ENCODE data around the gene HACL1.

The HACL1 gene

GRCh38 chr3:15636028-15636709 is 34.8 kb upstream of the HACL1 start:
- H3K4me3 ChIP-seq (ENCODE audit: low read length) = no peak overlapping the region
- no peaks in the 10 kb centered on the region for H3K36me3 ChIP-seq (ENCODE audit: control insufficient read depth, insufficient read depth, low read length)
- no peaks in the 10 kb centered on the region for H3K9me3 ChIP-seq (ENCODE audit: control insufficient read depth, low read length)
- peak overlapping the region; percentile 24 for H3K9ac ChIP-seq (ENCODE audit: low read length)
- peaks cover 12% of the 10 kb centered on the region for H3K4me1 ChIP-seq (ENCODE audit: control insufficient read depth, insufficient read depth, low read length)
- no peaks in the 10 kb centered on the region for H3K27me3 ChIP-seq (ENCODE audit: control insufficient read depth, insufficient read depth, low read length)

GRCh38 chr3:15635121-15635661 is 33.8 kb upstream of the HACL1 start:
- H3K4me1 ChIP-seq (ENCODE audit: control insufficient read depth, insufficient read depth, low read length) = peaks cover 18% of the 10 kb centered on the region
- H3K4me3 ChIP-seq (ENCODE audit: low read length) = no peak overlapping the region
- H3K9me3 ChIP-seq (ENCODE audit: control insufficient read depth, low read length) = no peaks in the 10 kb centered on the region
- no peak overlapping the region for H3K9ac ChIP-seq (ENCODE audit: low read length)
- H3K36me3 ChIP-seq (ENCODE audit: control insufficient read depth, insufficient read depth, low read length) = no peaks in the 10 kb centered on the region
- H3K27me3 ChIP-seq (ENCODE audit: control insufficient read depth, insufficient read depth, low read length) = no peaks in the 10 kb centered on the region

GRCh38 chr3:15634671-15635070 is 33.3 kb upstream of the HACL1 start:
- H3K4me3 ChIP-seq (ENCODE audit: low read length) = no peak overlapping the region
- H3K9ac ChIP-seq (ENCODE audit: low read length) = no peak overlapping the region
- no peaks in the 10 kb centered on the region for H3K36me3 ChIP-seq (ENCODE audit: control insufficient read depth, insufficient read depth, low read length)

GRCh38 chr3:15633766-15634598 is 32.6 kb upstream of the HACL1 start:
- H3K9me3 ChIP-seq (ENCODE audit: control insufficient read depth, low read length) = no peaks in the 10 kb centered on the region
- H3K36me3 ChIP-seq (ENCODE audit: control insufficient read depth, insufficient read depth, low read length) = no peaks in the 10 kb centered on the region
- no peaks in the 10 kb centered on the region for H3K27me3 ChIP-seq (ENCODE audit: control insufficient read depth, insufficient read depth, low read length)
- H3K9ac ChIP-seq (ENCODE audit: low read length) = no peak overlapping the region
- no peak overlapping the region for H3K4me3 ChIP-seq (ENCODE audit: low read length)
- peaks cover 18% of the 10 kb centered on the region for H3K4me1 ChIP-seq (ENCODE audit: control insufficient read depth, insufficient read depth, low read length)

More at GRCh38 chr3:15634671-15635070, 33.3 kb upstream of the HACL1 start:
- Histone ChIP-seq H3K9me3 (ENCODE audit: control insufficient read depth, low read length) (no peaks in the 10 kb centered on the region), H3K4me1 (ENCODE audit: control insufficient read depth, insufficient read depth, low read length) (peaks cover 18% of the 10 kb centered on the region), H3K27me3 (ENCODE audit: control insufficient read depth, insufficient read depth, low read length) (no peaks in the 10 kb centered on the region)

GRCh38 chr3:15633159-15633558 is 31.8 kb upstream of the HACL1 start:
- Histone ChIP-seq H3K4me1 (ENCODE audit: control insufficient read depth, insufficient read depth, low read length) (peaks cover 18% of the 10 kb centered on the region), H3K36me3 (ENCODE audit: control insufficient read depth, insufficient read depth, low read length) (no peaks in the 10 kb centered on the region), H3K9ac (ENCODE audit: low read length) (no peak overlapping the region), H3K4me3 (ENCODE audit: low read length) (no peak overlapping the region), H3K9me3 (ENCODE audit: control insufficient read depth, low read length) (no peaks in the 10 kb centered on the region), H3K27me3 (ENCODE audit: control insufficient read depth, insufficient read depth, low read length) (no peaks in the 10 kb centered on the region)

- no peaks in the 10 kb centered on the region for H3K9me3 ChIP-seq (ENCODE audit: control insufficient read depth, low read length)
- H3K9ac ChIP-seq (ENCODE audit: low read length) = no peak overlapping the region
- peaks cover 18% of the 10 kb centered on the region for H3K4me1 ChIP-seq (ENCODE audit: control insufficient read depth, insufficient read depth, low read length)
- H3K27me3 ChIP-seq (ENCODE audit: control insufficient read depth, insufficient read depth, low read length) = no peaks in the 10 kb centered on the region
- H3K36me3 ChIP-seq (ENCODE audit: control insufficient read depth, insufficient read depth, low read length) = no peaks in the 10 kb centered on the region
- no peak overlapping the region for H3K4me3 ChIP-seq (ENCODE audit: low read length)
Measured at GRCh38 chr3:15632212-15632580, 30.8 kb upstream of the HACL1 start.

- H3K4me3 ChIP-seq (ENCODE audit: low read length) = no peak overlapping the region
- no peaks in the 10 kb centered on the region for H3K9me3 ChIP-seq (ENCODE audit: control insufficient read depth, low read length)
- H3K4me1 ChIP-seq (ENCODE audit: control insufficient read depth, insufficient read depth, low read length) = peaks cover 18% of the 10 kb centered on the region
- no peaks in the 10 kb centered on the region for H3K27me3 ChIP-seq (ENCODE audit: control insufficient read depth, insufficient read depth, low read length)
- H3K36me3 ChIP-seq (ENCODE audit: control insufficient read depth, insufficient read depth, low read length) = no peaks in the 10 kb centered on the region
- no peak overlapping the region for H3K9ac ChIP-seq (ENCODE audit: low read length)
Measured at GRCh38 chr3:15631426-15632211, 30.2 kb upstream of the HACL1 start.

- Histone ChIP-seq H3K9ac (ENCODE audit: low read length) (no peak overlapping the region), H3K4me1 (ENCODE audit: control insufficient read depth, insufficient read depth, low read length) (peaks cover 18% of the 10 kb centered on the region), H3K4me3 (ENCODE audit: low read length) (no peak overlapping the region)
Measured at GRCh38 chr3:15630646-15631350, 29.4 kb upstream of the HACL1 start.

GRCh38 chr3:15629860-15630597 is 28.7 kb upstream of the HACL1 start:
- no peaks in the 10 kb centered on the region for H3K9me3 ChIP-seq (ENCODE audit: control insufficient read depth, low read length)
- H3K36me3 ChIP-seq (ENCODE audit: control insufficient read depth, insufficient read depth, low read length) = no peaks in the 10 kb centered on the region
- H3K27me3 ChIP-seq (ENCODE audit: control insufficient read depth, insufficient read depth, low read length) = no peaks in the 10 kb centered on the region
- H3K4me3 ChIP-seq (ENCODE audit: low read length) = no peak overlapping the region
- H3K4me1 ChIP-seq (ENCODE audit: control insufficient read depth, insufficient read depth, low read length) = peaks cover 18% of the 10 kb centered on the region
- no peak overlapping the region for H3K9ac ChIP-seq (ENCODE audit: low read length)

More at GRCh38 chr3:15630646-15631350, 29.4 kb upstream of the HACL1 start:
- Histone ChIP-seq H3K27me3 (ENCODE audit: control insufficient read depth, insufficient read depth, low read length) (no peaks in the 10 kb centered on the region), H3K9me3 (ENCODE audit: control insufficient read depth, low read length) (no peaks in the 10 kb centered on the region), H3K36me3 (ENCODE audit: control insufficient read depth, insufficient read depth, low read length) (no peaks in the 10 kb centered on the region)

- no peaks in the 10 kb centered on the region for H3K9me3 ChIP-seq (ENCODE audit: control insufficient read depth, low read length)
- H3K4me3 ChIP-seq (ENCODE audit: low read length) = no peak overlapping the region
- H3K9ac ChIP-seq (ENCODE audit: low read length) = no peak overlapping the region
- H3K27me3 ChIP-seq (ENCODE audit: control insufficient read depth, insufficient read depth, low read length) = no peaks in the 10 kb centered on the region
- H3K36me3 ChIP-seq (ENCODE audit: control insufficient read depth, insufficient read depth, low read length) = no peaks in the 10 kb centered on the region
- peaks cover 19% of the 10 kb centered on the region for H3K4me1 ChIP-seq (ENCODE audit: control insufficient read depth, insufficient read depth, low read length)
Measured at GRCh38 chr3:15628967-15629366, 27.6 kb upstream of the HACL1 start.
